ENCODE measurements around the gene CHMP6.

DNA sequence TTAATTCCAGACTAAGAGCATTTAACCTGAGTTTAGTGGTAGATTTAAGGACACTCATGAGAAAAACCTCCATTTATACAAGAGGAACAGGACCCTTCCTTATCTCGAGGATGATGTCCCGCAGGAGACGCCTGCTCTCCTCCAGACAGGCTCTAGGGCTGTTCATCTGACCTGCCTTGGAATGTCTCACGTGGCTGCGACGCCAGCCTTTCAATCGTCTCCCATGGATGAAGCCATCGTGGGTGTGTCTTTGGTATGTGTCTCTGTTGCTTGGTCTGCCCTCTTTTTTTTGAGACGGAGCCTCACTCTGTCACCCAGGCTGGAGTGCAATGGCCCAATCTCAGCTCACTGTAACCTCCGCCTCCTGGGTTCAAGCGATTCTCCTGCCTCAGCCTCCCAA lies 16.5 kb downstream of the CHMP6 start:
- TF ChIP-seq, protein P1, sequence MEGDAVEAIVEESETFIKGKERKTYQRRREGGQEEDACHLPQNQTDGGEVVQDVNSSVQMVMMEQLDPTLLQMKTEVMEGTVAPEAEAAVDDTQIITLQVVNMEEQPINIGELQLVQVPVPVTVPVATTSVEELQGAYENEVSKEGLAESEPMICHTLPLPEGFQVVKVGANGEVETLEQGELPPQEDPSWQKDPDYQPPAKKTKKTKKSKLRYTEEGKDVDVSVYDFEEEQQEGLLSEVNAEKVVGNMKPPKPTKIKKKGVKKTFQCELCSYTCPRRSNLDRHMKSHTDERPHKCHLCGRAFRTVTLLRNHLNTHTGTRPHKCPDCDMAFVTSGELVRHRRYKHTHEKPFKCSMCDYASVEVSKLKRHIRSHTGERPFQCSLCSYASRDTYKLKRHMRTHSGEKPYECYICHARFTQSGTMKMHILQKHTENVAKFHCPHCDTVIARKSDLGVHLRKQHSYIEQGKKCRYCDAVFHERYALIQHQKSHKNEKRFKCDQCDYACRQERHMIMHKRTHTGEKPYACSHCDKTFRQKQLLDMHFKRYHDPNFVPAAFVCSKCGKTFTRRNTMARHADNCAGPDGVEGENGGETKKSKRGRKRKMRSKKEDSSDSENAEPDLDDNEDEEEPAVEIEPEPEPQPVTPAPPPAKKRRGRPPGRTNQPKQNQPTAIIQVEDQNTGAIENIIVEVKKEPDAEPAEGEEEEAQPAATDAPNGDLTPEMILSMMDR (IDR thresholded peaks at IDR 0.05), result no peak
- TF ChIP-seq POLR2A (IDR thresholded peaks at IDR 0.05), result no peak

All from esophagus squamous epithelium (tissue), 4 donors.